Cardiac muscle cell (in vitro differentiated cells and primary cell): ENCODE results near the gene ABLIM1. TPM values are rescaled to one million over a fixed set of nuclear protein-coding genes. Genes with fewer than 3 reads are reported as not detected.

ENCODE experiments used
- DNase-seq, 2 donors: peaks; one replicate each; pipeline versions ENCODE4 v3.0.0 to v3.0.0-alpha.2; 2010 to 2017; ENCODE audit warnings: low read depth in 1 of 2, low spot score in 1 of 2
- H3K27ac ChIP-seq: fragments of 200-600 bp; sonication (generic); 2 replicates; pipeline ENCODE4 v1.5.1; 2016
- H3K27me3 ChIP-seq: fragments of 200-600 bp; sonication (generic); 2 replicates; pipeline ENCODE4 v1.6.0; 2016; ENCODE audit warnings: control low read depth
- H3K36me3 ChIP-seq: fragments of 200-600 bp; sonication (generic); 2 replicates; pipeline ENCODE4 v1.5.1; 2016; ENCODE audit warnings: control low read depth
- H3K4me1 ChIP-seq: fragments of 200-600 bp; sonication (generic); 2 replicates; pipeline ENCODE4 v1.8.1; 2017; ENCODE audit warnings: low read depth, mild to moderate bottlenecking, mixed run types
- H3K4me3 ChIP-seq: fragments of 200-600 bp; sonication (generic); 2 replicates; pipeline ENCODE4 v1.5.1; 2016; ENCODE audit warnings: mild to moderate bottlenecking
- H3K9me3 ChIP-seq: fragments of 200-600 bp; sonication (generic); 2 replicates; pipeline ENCODE4 v1.5.1; 2017; ENCODE audit warnings: low read depth, mild to moderate bottlenecking, control low read depth
- polyA plus RNA-seq: library from polyadenylated mRNA; unstranded; fragments of >200 nt; fragmentation: Nextera tagmentation; extraction: Ambion mirVana; gene quantifications from 2 replicates; pipeline ENCODE4 v1.2.1, GENCODE V29; 2016
- total RNA-seq: library from RNA; depleted of rRNA; stranded (reverse); fragments of >200 nt; gene quantifications from 2 replicates; pipeline ENCODE4 v1.2.3, GENCODE V29; 2016
- TF ChIP-seq, protein P1 (sequence below): IDR thresholded peaks from 2 replicates; pipeline ENCODE4 v1.5.1; 2012; ENCODE audit warnings: low read depth, mild to moderate bottlenecking, low read length

Gene ABLIM1
- total and polyA plus RNA-seq, 2 experiments from 2014 or later, result 105 to 148 TPM

GRCh38 chr10:114603948-114604347 lies 54.1 kb downstream of the ABLIM1 start:
- DNase-seq, result peak; percentile 58 to 61
- no peak overlapping the region for H3K4me3 ChIP-seq
- H3K4me1 ChIP-seq, result peaks cover 10% of the 10 kb centered on the region
- TF ChIP-seq, protein P1, sequence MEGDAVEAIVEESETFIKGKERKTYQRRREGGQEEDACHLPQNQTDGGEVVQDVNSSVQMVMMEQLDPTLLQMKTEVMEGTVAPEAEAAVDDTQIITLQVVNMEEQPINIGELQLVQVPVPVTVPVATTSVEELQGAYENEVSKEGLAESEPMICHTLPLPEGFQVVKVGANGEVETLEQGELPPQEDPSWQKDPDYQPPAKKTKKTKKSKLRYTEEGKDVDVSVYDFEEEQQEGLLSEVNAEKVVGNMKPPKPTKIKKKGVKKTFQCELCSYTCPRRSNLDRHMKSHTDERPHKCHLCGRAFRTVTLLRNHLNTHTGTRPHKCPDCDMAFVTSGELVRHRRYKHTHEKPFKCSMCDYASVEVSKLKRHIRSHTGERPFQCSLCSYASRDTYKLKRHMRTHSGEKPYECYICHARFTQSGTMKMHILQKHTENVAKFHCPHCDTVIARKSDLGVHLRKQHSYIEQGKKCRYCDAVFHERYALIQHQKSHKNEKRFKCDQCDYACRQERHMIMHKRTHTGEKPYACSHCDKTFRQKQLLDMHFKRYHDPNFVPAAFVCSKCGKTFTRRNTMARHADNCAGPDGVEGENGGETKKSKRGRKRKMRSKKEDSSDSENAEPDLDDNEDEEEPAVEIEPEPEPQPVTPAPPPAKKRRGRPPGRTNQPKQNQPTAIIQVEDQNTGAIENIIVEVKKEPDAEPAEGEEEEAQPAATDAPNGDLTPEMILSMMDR, result no peak
- H3K9me3 ChIP-seq, result no peaks in the 10 kb centered on the region
- no peaks in the 10 kb centered on the region for H3K27me3 ChIP-seq
- peaks cover 6% of the 10 kb centered on the region for H3K36me3 ChIP-seq
- peak overlapping the region; percentile 32 for H3K27ac ChIP-seq

GRCh38 chr10:114603303-114603702 lies 54.8 kb downstream of the ABLIM1 start:
- no peaks in the 10 kb centered on the region for H3K9me3 ChIP-seq
- no peaks in the 10 kb centered on the region for H3K27me3 ChIP-seq
- no peak overlapping the region for H3K27ac ChIP-seq
- no peak for DNase-seq
- TF ChIP-seq, protein P1, result no peak
- H3K4me1 ChIP-seq, result peaks cover 10% of the 10 kb centered on the region
- no peak overlapping the region for H3K4me3 ChIP-seq
- H3K36me3 ChIP-seq, result peaks cover 6% of the 10 kb centered on the region

DNA sequence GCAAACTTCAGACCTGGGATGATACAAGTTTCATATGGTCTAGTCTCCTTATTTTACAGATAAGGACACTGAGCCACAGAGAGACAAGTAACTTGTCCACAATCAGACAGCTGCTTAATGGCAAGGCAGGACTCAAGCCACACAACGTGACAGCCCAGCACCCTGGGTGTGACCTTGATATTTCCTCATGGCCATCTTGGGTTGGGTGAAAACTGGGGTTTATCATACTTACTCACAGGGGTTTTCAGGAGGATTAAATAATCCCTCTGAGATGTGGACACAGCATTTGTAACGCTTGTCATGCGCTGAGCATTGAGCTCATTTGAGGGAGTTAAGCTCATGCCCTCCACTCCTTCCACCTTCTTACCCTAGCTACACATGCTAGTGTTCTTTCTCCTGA lies 58.0 kb downstream of the ABLIM1 start:
- no peak for DNase-seq
- TF ChIP-seq, protein P1, result no peak
- H3K9me3 ChIP-seq, result no peaks in the 10 kb centered on the region
- H3K36me3 ChIP-seq, result peaks cover 6% of the 10 kb centered on the region
- no peak overlapping the region for H3K27ac ChIP-seq
- no peaks in the 10 kb centered on the region for H3K27me3 ChIP-seq
- H3K4me1 ChIP-seq, result peaks cover 13% of the 10 kb centered on the region
- H3K4me3 ChIP-seq, result no peak overlapping the region

DNA sequence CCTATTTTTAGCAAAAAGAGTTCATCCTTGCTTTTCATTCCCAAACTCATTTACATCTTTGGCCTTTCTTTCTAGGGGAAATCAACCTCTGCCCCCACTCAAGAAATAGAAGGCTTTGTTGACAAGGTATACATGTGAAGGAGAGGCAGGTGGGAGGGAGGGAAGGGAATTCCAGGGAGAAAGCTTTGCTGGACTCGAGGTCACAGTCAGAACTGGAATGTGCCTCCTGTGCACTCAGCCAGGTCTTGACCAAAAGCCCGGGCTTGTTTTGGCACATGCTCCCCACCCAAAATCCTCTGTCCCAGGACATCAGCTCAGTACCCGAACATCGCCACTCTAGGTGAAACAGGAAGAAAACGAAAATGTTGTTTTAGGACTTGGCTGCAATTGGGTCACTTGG lies 61.3 kb downstream of the ABLIM1 start:
- no peak for DNase-seq
- peaks cover 10% of the 10 kb centered on the region for H3K36me3 ChIP-seq
- peaks cover 3% of the 10 kb centered on the region for H3K4me1 ChIP-seq
- H3K9me3 ChIP-seq, result no peaks in the 10 kb centered on the region
- TF ChIP-seq, protein P1, result no peak
- H3K27ac ChIP-seq, result no peak overlapping the region
- H3K27me3 ChIP-seq, result no peaks in the 10 kb centered on the region
- H3K4me3 ChIP-seq, result no peak overlapping the region

DNA sequence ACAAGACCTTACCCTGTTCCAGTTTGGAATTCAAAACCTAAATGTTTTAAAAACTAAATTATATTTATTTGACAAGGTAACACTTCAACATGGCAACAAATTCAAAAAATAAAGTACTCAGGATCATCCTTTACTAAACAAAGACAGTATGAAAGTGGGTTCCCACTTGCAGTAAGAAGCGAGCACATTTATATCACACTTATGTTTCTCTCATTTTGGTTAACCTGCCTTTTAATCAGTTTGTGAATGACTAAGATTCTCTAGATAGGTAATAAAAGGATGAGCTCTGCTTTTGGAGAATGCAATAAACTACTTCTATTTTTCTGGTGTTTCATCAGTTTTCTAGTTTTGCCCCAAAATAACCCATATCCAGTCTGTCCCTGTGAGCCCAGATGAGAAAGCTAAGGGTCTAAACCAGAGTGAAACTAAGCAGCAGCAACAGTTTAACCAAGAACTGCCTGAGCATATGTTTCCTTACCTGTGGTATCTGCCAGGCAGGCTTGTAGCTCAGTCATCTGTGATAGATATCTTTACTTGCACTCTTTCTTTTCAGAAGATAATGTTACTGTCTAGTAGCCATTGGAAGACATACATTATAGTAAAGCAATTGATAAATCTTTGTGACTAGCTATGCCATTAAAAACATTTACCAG lies 64.1 kb downstream of the ABLIM1 start:
- no peak for DNase-seq
- Histone ChIP-seq H3K4me1 (peaks cover 3% of the 10 kb centered on the region), H3K9me3 (no peaks in the 10 kb centered on the region), H3K4me3 (no peak overlapping the region), H3K27ac (no peak overlapping the region), H3K27me3 (no peaks in the 10 kb centered on the region), H3K36me3 (peaks cover 4% of the 10 kb centered on the region)
- TF ChIP-seq, protein P1, result no peak
